ACC112 (cell line): ENCODE measurements around the gene ATP4B.

ENCODE experiments used
- H2AFZ ChIP-seq: fragments of 200-600 bp; sonication (generic); one replicate; pipeline ENCODE4 v1.6.0; 2017; ENCODE audit warnings: antibody characterized with exemption, low read length; ENCODE audit not compliant: unreplicated experiment
- H3K27ac ChIP-seq: fragments of 200-600 bp; sonication (generic); 2 replicates; pipeline ENCODE4 v1.5.1; 2014; ENCODE audit warnings: low read depth, mild to moderate bottlenecking, antibody characterized with exemption, low read length, moderate library complexity
- H3K27me3 ChIP-seq: fragments of 200-600 bp; sonication (generic); 2 replicates; pipeline ENCODE4 v1.6.1; 2014; ENCODE audit warnings: mild to moderate bottlenecking, antibody characterized with exemption, low read length, moderate library complexity, mixed read lengths; ENCODE audit not compliant: insufficient read depth
- H3K36me3 ChIP-seq: fragments of 200-600 bp; sonication (generic); 2 replicates; pipeline ENCODE4 v1.6.1; 2016; ENCODE audit warnings: mild to moderate bottlenecking, antibody characterized with exemption, low read length, moderate library complexity, mixed read lengths; ENCODE audit not compliant: insufficient read depth
- H3K4me1 ChIP-seq: fragments of 200-600 bp; sonication (generic); one replicate; pipeline ENCODE4 v1.6.1; 2016; ENCODE audit warnings: low read length, mixed read lengths; ENCODE audit not compliant: insufficient read depth, unreplicated experiment, control insufficient read depth
- H3K4me3 ChIP-seq: fragments of 200-600 bp; sonication (generic); 2 replicates; pipeline ENCODE4 v1.5.1; 2014; ENCODE audit warnings: mild to moderate bottlenecking, low read depth, low read length
- H3K79me2 ChIP-seq: fragments of 200-600 bp; sonication (generic); one replicate; pipeline ENCODE4 v1.6.0; 2016; ENCODE audit warnings: low read length; ENCODE audit not compliant: control insufficient read depth, unreplicated experiment, insufficient read depth

The ATP4B gene

GRCh38 chr13:113657851-113658741 is at the start of gene ATP4B:
TSS of gene ATP4B (minus strand) at chr13:113658198. CDS start at chr13:113658144, 54 bp downstream.
- no peaks in the 10 kb centered on the region for H3K36me3 ChIP-seq

GRCh38 chr13:113672002-113672651 is 14.1 kb upstream of the ATP4B start:
- no peaks in the 10 kb centered on the region for H3K79me2 ChIP-seq
- H3K4me3 ChIP-seq = no peak overlapping the region
- no peak overlapping the region for H2AFZ ChIP-seq
- H3K27me3 ChIP-seq = no peaks in the 10 kb centered on the region
- no peaks in the 10 kb centered on the region for H3K36me3 ChIP-seq
- no peaks in the 10 kb centered on the region for H3K4me1 ChIP-seq
- H3K27ac ChIP-seq = no peak overlapping the region

More at GRCh38 chr13:113657851-113658741, at the start of gene ATP4B:
- H3K27ac ChIP-seq = no peak within 1 kb of the TSS
- H3K4me1 ChIP-seq = no peaks in the 10 kb centered on the region
- no peaks in the 10 kb centered on the region; the same call in 1 of the 2 replicates for H3K27me3 ChIP-seq
- no peaks in the 10 kb centered on the region for H3K79me2 ChIP-seq
- H3K4me3 ChIP-seq = no peak within 1 kb of the TSS
- H2AFZ ChIP-seq = no peak within 1 kb of the TSS

DNA sequence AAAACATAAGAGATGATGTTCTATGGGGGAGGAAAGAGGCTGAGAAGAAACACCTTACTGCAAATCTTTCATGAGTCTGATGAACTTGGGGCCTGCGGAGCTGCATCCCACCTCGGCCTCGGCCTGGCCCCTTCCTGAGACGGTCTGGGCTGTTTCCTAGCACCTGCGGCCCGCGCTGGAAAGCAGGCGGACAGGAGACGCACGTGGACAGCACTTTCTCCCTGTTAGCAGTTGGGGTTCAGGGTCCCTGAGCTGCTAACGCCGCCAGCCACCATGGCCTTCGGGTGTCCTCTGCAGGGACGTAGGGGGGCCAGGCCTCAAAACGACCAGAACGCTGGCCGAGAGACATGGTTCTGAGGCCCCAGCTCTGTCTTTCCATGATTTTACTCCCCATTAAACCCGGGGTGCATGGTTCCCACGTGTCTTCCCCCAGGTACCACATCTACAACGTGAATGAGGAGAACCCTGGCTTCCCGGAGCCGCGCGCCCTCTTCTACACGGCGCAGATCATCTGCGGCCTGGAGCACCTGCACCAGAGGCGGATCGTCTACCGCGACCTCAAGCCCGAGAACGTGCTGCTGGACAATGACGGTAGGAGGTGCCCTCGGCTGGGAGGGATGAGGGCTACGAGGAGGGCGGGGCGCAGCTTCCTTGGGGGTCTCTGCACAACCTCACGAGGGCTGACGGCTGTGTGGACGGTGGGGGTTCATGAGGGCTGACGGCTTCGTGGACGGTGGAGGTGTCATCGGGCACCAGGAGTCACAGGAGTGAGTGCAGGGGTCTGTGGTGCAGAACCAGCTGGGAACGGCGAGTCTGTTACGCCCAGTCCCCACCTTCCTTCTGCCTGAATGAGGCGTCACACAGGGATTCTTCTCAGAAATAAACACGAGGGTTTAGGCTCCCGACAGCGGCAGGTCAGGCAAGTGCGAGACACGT is 13.3 kb upstream of the ATP4B start:
- Histone ChIP-seq H3K27ac (no peak overlapping the region), H3K4me3 (no peak overlapping the region), H3K36me3 (no peaks in the 10 kb centered on the region), H3K4me1 (no peaks in the 10 kb centered on the region), H3K27me3 (no peaks in the 10 kb centered on the region), H3K79me2 (no peaks in the 10 kb centered on the region), H2AFZ (no peak overlapping the region)

GRCh38 chr13:113670541-113670940 is 12.5 kb upstream of the ATP4B start:
- Histone ChIP-seq H2AFZ (no peak overlapping the region), H3K4me1 (no peaks in the 10 kb centered on the region), H3K36me3 (no peaks in the 10 kb centered on the region), H3K27me3 (no peaks in the 10 kb centered on the region), H3K79me2 (no peaks in the 10 kb centered on the region), H3K4me3 (no peak overlapping the region), H3K27ac (no peak overlapping the region)

GRCh38 chr13:113669755-113670341 is 11.8 kb upstream of the ATP4B start:
- H3K27me3 ChIP-seq = no peaks in the 10 kb centered on the region

GRCh38 chr13:113669231-113669754 is 11.3 kb upstream of the ATP4B start:
- Histone ChIP-seq H3K79me2 (no peaks in the 10 kb centered on the region), H3K27ac (no peak overlapping the region), H3K36me3 (no peaks in the 10 kb centered on the region), H3K4me3 (no peak overlapping the region), H3K4me1 (no peaks in the 10 kb centered on the region), H3K27me3 (no peaks in the 10 kb centered on the region), H2AFZ (no peak overlapping the region)

More at GRCh38 chr13:113669755-113670341, 11.8 kb upstream of the ATP4B start:
- Histone ChIP-seq H3K4me1 (no peaks in the 10 kb centered on the region), H3K4me3 (no peak overlapping the region), H3K79me2 (no peaks in the 10 kb centered on the region), H3K36me3 (no peaks in the 10 kb centered on the region), H3K27ac (no peak overlapping the region), H2AFZ (no peak overlapping the region)

GRCh38 chr13:113668491-113668971 is 10.5 kb upstream of the ATP4B start:
- Histone ChIP-seq H3K4me1 (no peaks in the 10 kb centered on the region), H3K36me3 (no peaks in the 10 kb centered on the region), H3K4me3 (no peak overlapping the region), H3K27ac (no peak overlapping the region), H2AFZ (no peak overlapping the region), H3K27me3 (no peaks in the 10 kb centered on the region), H3K79me2 (no peaks in the 10 kb centered on the region)

DNA sequence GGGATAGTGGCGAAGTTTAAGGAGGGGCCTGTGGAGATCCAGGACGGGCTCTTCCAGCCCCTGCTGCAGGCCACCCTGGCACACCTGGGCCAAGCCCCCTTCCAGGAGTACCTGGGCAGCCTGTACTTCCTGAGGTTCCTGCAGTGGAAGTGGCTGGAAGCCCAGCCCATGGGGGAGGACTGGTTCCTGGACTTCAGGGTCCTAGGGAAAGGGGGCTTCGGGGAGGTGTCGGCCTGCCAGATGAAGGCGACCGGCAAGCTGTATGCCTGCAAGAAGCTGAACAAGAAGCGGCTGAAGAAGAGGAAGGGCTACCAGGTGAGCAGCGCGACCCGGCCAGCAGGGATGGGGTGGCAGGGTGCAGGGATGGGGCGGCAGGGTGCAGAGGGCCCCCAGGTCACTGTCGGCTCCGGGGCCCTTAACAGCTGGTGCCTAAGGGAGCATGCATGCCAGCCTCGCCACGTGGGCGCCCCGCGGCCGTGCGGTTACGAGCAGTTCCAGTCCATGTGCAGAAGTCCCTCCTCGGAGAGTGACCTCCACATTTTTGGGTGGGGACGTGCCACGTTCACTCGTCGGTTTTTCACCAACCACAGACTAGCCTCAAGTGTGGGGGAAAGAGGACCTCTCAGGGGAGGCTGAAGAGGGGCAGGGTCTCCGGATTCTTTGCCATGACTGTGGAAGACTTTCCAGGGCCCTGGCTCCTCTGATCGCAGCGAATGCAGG is 9.9 kb upstream of the ATP4B start:
- no peaks in the 10 kb centered on the region for H3K4me1 ChIP-seq
- H2AFZ ChIP-seq = no peak overlapping the region
- H3K79me2 ChIP-seq = no peaks in the 10 kb centered on the region
- H3K27me3 ChIP-seq = no peaks in the 10 kb centered on the region
- no peak overlapping the region for H3K27ac ChIP-seq
- no peaks in the 10 kb centered on the region for H3K36me3 ChIP-seq
- no peak overlapping the region for H3K4me3 ChIP-seq

DNA sequence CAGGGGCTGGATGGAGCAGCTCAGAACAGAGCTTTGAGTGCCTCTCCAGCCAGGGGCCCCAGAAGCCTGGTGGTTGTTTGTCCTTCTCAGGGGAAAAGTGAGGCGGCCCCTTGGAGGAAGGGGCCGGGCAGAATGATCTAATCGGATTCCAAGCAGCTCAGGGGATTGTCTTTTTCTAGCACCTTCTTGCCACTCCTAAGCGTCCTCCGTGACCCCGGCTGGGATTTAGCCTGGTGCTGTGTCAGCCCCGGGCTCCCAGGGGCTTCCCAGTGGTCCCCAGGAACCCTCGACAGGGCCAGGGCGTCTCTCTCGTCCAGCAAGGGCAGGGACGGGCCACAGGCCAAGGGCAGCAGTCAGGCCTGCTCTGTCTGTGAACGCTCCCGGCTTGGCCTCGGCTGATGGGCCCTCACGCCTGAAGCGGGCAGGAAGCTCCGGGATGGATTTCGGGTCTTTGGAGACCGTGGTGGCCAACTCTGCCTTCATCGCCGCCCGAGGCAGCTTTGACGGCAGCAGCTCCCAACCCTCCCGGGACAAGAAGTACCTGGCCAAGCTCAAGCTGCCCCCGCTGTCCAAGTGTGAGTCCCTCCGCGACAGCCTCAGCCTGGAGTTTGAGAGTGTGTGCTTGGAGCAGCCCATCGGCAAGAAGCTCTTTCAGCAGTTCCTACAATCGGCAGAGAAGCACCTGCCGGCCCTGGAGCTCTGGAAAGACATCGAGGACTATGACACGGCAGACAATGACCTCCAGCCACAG is 9.1 kb upstream of the ATP4B start, which contains the start of gene GRK1:
Gene GRK1, plus strand, starts transcription at position 269 of the 751 bp plus-strand sequence. Its CDS starts 168 bp downstream, at position 437.
- no peaks in the 10 kb centered on the region for H3K36me3 ChIP-seq
- H3K79me2 ChIP-seq = no peaks in the 10 kb centered on the region
- no peak within 1 kb of the TSS for H3K27ac ChIP-seq
- no peak within 1 kb of the TSS for H2AFZ ChIP-seq
- H3K4me1 ChIP-seq = no peaks in the 10 kb centered on the region
- H3K27me3 ChIP-seq = no peaks in the 10 kb centered on the region
- no peak within 1 kb of the TSS for H3K4me3 ChIP-seq
